Airway epithelial cell (primary cell): ENCODE data around the gene KLHL28. TPM values are rescaled to one million over a fixed set of nuclear protein-coding genes. Genes with fewer than 3 reads are reported as not detected.

Source experiments
- total RNA-seq: library from RNA; depleted of rRNA; stranded (reverse); fragments of >200 nt; gene quantifications from 2 replicates; pipeline ENCODE4 v1.2.3, GENCODE V29; 2015

The KLHL28 gene, protein sequence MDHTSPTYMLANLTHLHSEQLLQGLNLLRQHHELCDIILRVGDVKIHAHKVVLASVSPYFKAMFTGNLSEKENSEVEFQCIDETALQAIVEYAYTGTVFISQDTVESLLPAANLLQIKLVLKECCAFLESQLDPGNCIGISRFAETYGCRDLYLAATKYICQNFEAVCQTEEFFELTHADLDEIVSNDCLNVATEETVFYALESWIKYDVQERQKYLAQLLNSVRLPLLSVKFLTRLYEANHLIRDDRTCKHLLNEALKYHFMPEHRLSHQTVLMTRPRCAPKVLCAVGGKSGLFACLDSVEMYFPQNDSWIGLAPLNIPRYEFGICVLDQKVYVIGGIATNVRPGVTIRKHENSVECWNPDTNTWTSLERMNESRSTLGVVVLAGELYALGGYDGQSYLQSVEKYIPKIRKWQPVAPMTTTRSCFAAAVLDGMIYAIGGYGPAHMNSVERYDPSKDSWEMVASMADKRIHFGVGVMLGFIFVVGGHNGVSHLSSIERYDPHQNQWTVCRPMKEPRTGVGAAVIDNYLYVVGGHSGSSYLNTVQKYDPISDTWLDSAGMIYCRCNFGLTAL
- total RNA-seq = 5.9 and 6.3 TPM in 2 replicates

DNA sequence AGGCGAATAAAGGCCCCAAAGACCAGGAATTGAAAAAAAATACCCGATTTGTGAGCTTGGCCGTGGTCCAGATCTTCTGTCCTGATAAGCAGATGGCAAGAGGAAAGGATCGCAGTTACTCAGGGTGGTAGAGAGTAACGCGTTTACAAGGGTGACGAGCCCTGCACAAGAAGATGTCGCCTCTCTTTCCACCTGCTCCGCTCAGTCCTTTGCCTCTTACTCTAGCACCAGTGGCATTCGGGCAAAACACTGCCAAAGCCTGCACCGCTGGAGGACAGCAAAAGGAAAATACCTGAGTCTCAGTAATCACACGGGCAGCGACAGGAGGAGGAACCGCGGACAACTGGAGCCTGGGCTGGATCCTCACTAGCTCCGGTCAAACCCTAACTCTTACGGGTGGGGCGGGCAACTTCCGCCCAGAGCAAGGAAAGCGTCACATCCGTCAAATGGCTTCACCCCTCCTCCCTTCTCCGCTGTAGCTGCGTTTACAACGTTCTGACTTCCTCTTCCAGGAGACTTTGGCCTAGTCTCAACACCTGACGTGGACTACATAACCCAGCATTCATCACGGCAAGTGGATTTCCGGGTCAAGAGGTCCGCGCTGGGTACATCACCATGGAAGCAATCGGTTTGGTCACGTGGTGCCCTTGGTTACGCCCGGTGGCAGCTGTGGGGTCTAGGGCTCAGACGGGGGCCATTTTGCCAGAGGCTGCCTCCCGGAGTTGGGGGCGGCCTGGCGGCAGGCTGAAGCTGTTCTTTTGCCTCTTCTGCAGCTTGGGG is at the start of gene KLHL28, which contains the start of gene TOGARAM1:
Gene KLHL28 (minus strand): TSS at position 394 of the 780 bp plus-strand sequence. CDS start 16,019 bp downstream, outside the sequence.
Gene TOGARAM1 (plus strand): TSS at position 637 of the 780 bp plus-strand sequence. CDS start 232 bp downstream, outside the sequence.

Other genes with a start within 250 kb of the KLHL28 start
- 5.9 and 6.7 TPM in 2 replicates for gene TOGARAM1, start 243 bp upstream of the KLHL28 start, total RNA-seq
- gene PRPF39, start 122.2 kb upstream of the KLHL28 start, total RNA-seq = 15.0 and 16.1 TPM in 2 replicates
- gene FKBP3, start 172.5 kb upstream of the KLHL28 start, total RNA-seq = 28.7 and 46.9 TPM in 2 replicates
- gene FANCM, start 174.0 kb upstream of the KLHL28 start, total RNA-seq = 4.7 and 5.7 TPM in 2 replicates